NCI-H524 (cell line): Measurements from ENCODE around the gene AUH.
"Not testable (repeated sequence)": the region's sequence is repeated elsewhere in the genome, so short reads cannot be mapped to it uniquely, and the experiment has no call there.

Experiments used
- DNase-seq, 2 experiments: peaks; one replicate each; lab custom pipeline; 2025; lab: John Stamatoyannopoulos, UW

AUH gene, protein sequence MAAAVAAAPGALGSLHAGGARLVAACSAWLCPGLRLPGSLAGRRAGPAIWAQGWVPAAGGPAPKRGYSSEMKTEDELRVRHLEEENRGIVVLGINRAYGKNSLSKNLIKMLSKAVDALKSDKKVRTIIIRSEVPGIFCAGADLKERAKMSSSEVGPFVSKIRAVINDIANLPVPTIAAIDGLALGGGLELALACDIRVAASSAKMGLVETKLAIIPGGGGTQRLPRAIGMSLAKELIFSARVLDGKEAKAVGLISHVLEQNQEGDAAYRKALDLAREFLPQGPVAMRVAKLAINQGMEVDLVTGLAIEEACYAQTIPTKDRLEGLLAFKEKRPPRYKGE

DNA sequence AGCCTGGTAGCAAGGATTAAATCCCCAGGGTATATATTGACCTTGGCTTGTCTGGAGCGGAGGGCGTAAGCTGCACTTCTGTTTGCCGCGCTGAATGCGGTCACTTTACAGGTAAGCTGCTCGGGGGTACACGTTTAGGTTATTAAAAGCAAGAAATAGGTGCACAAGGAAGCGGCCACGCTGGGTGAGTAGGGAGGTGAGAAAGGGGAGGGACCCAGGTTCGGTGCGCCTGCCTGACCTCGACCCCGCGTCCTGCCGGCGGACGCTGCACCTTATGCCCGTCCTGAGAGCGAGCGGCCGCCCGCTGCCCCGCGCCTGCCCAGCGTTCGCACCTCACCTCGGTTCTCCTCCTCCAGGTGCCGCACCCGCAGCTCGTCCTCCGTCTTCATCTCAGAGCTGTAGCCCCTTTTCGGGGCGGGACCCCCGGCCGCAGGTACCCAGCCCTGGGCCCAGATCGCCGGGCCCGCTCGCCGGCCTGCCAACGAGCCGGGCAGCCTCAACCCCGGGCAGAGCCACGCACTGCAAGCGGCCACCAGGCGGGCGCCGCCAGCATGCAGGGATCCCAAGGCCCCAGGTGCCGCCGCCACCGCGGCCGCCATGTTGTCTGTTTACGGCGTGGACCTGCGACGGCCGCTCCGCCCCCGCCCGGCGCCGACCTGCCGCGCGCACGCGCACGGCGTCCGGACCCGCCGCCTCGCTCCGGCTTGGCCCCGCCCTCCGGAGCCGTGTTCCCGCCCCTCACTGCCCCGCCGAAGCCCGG lies at the start of gene AUH:
TSS of gene AUH (minus strand) at position 628 of the 760 bp plus-strand sequence. CDS start at position 599, 29 bp downstream.
- DNase-seq: peak; percentile 73 to 80

DNA sequence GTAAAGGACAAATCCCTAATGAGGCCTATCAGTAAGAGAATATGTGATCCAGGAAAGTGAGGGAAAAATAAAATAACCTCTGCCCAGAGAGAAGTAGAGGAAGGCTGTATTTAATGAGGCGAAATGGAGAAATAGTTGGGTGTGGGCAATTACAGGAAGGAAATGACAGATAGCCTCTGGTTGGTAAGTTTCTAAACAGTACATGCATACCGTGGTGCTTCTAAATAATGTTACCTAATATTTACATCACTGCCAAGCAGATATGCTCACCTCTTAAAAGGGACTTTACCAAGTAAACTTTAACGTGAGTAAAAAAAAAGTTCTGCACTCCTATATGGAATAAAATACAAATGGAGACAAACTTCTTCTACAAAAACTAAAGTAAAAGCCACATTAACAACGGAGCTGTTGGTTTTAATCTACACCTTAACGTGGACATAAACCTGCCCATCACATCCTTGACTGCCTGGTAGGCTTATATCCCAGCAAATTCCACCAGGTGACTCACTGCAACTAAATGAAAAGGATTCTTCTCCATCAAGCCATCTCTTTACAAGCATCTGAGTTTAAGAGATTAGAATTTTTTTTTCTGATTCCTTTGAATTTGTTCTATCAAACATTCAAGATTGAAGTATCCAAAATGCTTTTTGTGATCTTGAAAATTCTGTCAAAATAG lies 49.5 kb upstream of the AUH start:
- no peak for DNase-seq

DNA sequence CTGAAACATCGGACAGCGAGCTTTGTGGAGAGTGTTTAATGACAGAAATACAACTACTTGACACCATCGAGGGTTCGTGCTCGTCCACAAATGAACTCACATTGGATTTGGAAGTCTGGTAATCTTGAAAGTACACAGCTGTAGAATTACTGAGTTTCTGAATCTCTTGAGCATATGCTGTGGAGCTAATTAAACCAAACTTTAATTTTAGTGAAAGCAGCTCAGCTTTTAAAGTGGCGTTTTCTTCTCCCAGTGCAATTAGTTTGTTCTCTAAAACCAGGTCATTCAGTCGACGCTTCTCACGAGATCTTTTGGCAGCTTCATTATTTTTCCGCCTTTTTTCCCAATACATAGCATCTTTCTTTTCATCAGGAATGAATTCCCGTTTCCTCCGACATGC lies 48.4 kb upstream of the AUH start:
- peak in 1 of 2 experiments; percentile 47 for DNase-seq

DNA sequence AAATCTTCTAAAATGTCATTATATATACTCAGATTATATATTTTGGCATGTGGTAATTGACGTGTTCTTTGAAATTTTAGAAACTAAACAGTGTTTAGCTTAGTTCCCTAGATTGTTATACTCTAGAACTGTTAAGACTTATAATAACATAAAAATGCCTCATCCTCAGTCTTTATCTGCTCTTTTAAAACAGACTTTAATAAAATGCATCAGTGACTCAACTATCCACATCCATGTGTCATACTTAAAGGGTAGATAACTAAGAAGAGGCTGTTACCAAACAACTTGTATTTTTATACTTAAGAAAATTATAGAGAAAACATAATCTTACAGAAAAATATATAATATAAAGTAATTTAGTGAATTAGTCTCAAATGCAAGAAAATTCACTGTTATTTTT lies 46.8 kb upstream of the AUH start:
- no peak for DNase-seq

DNA sequence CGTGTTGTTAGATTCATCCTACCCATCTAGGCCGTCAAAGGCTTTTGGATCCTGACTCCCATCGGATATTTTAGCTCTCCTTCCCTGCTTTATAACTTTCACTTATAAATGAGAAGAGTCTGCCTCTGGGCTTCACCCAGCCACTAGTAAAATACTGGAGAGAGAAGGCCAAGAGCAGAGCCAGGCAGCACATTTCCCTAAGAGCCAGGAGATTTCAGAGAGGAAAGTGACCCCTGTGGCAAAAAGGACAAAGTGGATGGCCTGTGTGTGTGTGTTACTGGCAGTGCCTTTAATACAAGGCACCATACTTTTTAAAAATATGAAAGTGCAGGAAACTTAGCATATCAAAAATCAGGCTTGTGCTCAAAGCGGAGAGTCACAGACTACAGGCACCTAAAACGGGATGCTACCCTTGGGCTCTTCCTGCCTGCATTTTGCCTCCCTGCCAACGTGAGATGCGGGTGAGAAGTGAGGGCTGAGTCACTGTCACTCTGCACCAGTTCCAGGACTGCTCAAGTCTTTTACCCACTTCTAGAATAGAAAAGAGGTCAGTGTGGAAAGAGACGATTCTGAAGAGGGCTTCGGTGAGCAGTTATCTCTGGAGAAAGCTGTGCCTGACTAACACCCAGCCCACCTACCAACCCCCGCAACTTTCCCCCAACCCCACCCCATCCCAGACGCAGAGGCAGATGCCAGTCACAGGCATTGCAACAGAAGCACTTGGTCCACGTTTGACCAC lies 46.0 kb upstream of the AUH start:
- no peak for DNase-seq

DNA sequence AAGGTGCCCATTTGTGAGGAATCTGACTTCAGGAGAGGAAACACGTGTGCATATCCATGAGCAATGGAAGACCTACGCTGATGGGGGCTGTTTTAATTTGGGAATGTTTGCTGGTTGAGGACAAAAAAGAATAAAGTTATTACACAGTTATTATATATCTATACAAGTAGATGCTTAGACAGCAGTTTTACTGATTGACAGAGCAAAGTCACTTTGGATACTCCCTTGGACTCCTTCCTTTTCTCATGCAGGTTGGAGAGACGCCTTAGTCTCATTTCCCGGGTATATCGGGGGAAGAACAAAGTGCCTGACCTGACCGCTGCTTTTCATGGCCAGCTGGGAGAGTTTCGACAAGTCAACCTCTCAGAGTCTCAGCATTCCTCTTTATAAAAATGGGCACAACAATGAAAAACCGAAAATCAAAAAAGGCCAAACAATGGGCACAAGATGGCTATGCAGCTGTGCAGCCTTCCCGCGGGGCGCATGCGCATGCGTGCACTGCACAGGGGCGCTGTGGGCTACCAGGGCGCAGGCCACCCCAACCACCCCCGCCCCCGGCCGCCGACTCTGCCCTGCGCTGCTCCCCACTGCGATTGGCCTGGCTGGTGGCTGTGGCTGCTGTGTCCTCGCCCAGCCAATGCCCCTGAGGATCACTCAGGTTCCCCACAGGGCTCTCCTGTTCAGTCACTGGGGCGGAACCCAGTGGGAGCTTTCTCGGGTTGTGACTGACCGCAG lies 43.8 kb upstream of the AUH start:
- DNase-seq: no peak

DNA sequence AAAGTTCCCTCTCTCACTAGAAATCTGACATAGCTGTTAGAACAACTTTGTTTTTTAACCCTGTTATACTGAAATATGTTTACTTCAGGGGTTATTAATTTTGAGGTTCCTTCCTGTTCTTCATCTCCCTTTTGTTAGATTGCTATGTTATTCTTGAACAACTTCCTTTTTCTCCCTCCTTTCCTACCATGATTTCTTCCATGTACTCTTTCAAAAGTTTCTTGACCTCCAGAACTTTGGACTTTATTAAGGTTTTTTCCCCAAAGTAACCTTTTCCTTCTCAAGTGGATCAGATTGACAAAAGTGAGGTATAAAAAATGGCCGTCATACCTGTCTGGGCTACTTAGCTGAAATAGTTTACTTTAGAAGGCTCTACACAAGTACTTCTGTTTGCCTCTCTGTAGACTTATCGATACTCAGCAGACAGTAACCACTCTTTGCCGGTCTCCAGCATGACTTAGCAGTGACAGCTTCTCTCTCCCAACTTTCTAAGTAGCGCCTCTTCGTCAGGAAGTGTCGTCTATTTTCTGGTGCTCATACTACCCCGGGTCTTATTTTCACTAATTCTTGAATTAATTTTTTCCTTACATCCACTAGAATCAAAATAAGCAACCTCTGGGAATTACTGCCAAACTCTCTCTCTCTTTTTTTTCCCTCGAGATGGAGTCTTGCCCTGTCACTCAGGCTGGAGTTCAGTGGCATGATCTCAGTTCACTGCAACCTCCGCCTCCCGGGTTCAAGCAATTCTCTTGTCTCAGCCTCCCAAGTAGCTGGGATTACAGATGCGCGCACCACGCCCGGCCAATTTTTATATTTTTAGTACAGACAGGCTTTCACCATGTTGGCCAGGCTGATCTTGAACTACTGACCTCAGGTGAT lies 42.2 kb upstream of the AUH start:
- DNase-seq: no peak

DNA sequence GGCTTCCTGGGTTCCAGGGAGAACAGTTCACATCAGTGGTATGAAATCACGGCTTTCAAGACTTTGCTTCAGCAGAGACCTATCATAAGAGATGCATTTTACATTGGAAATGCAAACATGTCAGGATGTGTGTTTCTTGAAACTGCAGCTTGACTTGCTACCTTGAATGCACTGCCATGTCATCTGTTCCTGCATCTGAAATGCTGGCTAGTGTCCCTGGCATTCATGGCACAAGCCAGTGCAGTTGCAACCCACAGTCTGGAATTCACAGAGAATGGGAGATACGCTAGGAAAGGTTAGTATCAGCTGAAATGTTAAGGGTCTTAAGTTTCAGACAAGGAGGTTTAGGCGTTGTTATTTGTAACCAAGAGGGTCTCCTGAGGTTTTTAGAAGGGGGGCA lies 37.2 kb upstream of the AUH start:
- no peak for DNase-seq

DNA sequence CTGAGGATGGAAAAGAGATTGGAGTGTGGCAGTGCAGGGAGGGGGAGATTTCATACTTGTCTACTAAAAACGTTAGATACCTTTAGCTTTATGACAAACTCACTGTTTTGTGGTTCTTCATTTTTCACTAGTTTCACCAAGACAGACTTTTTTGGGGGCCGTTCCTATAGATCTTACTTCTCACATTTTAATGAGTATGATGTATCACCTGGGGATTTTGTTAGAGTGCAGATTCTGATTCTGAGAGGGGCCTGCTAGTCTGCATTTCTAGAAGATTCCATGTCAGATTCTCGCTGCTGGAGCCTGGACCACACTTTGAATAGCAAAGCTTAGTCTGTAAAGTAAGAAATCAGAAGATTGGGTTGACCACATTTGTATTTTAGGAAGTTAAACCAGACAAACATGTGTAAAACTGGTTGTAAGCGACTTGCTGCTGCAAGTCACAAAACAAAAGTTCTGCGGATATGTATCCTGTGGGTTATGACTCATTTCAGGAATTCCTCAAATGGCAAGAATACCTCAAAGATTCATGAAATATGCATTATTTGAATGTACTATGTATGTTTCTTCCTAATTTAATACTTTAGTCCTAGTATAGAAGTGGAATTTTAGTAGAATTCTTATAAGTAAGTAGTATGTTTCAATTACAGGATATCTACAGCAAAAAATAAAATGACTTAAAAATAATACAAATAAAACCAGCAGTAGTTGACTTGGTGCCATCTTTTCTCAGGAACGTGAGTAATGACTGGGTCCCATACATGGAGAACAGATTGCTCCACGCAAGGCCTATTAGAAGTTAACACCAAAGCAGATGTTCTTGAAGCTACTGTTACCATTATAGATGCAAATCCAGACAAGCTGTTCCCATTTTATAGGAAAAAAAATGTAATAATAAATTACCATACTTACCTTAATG lies 34.1 kb upstream of the AUH start:
- peak; percentile 92 to 99 for DNase-seq

DNA sequence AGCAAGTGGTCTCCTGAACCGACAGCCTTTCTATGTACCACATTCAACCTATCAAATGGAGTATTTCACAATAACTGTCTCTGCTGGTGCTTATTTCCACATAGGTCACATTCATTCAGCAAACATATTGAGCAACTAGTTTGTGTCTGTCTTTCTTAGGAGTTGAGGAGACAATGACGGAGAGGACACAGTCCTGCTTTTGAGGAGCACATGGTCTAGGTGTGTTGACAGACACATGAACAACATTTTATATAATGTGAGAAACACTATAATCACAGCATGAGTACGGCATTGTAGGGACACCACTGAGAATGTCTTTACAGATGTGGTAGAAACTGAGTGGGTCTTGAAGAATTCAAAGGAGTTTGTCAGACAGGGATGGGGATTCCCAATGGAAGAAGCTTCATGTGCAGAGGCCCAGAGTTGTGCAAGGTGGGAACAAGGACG lies 33.4 kb upstream of the AUH start:
- DNase-seq: no peak

DNA sequence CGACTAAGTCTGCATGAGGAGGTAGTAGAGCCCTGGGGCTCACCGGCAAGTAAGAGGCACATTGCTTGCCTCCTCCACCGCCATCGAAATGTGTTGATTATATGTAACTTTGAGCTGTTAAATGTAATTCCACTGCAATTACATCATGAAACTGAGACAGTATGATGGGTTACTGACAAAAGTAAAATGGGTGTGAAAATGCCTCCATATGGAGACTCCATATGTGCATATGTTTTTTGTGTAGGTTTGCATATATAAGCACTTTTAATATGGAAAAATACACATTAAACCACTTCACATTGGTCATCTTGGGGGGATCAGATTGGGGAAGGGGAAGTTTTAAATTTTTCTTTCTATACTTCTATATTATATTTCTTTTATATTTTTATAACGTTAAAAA lies 32.1 kb upstream of the AUH start:
- peak in 1 of 2 experiments; percentile 28 for DNase-seq

DNA sequence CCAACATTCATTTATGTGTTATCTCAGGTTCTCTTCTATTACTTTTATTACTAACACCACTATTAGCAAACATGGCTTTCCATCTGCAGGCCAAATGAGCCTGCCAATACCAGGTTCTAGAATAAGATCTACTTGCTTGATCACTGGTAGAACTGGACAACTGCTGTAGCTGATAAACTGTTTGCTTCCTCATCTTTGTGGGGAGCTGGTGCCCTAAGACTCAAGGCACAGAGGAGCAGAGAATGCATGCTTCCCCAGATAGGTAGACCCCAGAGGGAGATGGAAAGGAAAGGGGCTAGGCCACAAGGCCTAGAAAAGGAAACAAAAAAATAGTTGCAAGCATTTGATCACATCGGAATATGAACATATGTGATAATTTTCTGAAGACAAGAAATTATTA lies 30.7 kb upstream of the AUH start:
- DNase-seq: no peak

DNA sequence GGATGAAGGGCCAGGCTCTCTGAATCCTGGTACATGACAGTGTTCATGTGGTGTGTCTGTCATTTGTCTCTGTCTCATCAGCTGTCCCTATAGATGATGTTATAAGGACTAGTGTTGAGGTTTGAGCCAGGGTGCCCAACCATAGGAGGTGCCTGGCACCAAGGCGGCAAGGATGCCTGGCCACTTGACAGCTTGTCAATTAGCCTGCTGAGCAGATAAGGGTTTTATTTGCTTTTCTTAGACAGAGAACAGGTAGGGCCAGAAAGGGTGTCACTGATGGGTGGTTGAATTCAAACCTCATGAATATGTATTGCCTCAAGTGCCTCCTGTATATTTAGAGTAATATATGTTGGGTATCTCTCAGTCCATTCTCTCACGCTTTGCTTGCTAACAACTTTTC lies 30.1 kb upstream of the AUH start:
- DNase-seq: no peak

DNA sequence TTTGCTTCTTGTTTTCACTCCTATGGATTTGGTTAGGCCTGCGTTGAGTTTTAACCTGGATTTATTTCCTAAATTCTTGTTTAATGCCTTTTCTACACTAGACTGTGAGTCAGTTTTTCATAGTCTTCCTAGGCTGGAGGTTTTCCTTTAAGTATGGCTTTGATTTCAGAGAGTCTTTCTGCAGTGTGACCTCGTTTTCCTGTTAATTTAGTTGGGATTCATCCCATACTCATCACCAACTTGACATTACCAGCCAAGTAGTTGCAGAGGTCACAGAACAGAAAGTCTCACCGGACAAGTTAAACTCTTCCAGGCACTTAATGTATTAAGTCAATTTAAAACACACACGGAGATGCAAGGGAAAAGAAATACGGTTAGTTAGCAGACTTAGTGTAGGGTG lies 29.7 kb upstream of the AUH start:
- no peak for DNase-seq

DNA sequence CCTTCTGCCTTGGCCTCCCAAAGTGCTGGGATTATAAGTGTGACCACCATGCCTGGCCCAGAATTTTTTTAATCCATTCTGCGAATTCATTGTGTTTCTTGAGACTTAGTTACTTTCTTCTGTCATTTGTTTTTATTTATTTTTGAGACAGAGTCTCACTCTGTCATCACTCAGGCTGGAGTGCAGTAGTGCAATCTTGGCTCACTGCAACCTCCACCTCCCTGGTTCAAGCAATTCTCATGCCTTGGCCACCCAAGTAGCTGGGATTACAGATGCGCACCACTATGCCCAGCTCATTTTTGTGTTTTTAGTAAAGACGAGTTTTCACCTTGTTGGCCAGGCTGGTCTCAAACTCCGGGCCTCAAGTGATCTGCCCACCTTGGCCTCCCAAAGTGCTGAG lies 28.0 kb upstream of the AUH start:
- not testable (repeated sequence) for DNase-seq

DNA sequence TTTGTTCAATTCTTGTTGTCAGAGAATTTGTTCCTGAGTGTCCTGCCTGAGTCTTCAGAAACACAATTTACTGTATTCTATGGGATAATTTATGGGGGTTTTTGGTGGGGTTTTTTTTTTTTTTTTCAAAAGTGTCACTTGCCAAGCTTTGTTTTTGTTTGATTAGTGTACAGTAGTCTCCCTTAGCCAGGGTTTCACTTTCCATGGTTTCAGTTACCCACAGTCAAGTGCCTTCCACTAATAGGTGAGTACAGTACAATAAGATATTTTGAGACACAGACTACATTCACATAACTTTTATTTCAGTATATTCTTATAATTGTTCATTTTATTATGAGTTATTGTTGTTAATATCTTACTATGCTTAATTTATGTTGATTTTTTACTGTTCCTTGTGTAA lies 25.0 kb upstream of the AUH start:
- no peak for DNase-seq

DNA sequence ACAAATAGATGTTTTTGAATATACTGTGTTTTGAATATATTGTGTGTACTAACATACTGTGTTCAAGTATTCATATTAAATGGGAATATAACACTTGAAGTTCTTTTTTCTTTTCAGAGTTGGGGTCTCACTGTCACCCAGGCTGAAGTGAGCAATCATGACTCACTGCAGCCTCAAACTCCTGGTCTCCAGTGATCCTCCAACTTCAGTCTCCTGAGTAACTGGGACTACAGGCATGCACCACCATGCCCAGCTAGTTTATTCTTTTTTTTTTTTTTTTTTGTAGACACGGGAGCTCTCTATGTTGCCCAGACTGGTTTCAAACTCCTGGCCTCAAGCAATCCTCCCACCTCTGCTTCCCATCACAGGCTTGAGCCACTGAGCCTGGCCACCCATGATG lies 23.2 kb upstream of the AUH start:
- no peak for DNase-seq

DNA sequence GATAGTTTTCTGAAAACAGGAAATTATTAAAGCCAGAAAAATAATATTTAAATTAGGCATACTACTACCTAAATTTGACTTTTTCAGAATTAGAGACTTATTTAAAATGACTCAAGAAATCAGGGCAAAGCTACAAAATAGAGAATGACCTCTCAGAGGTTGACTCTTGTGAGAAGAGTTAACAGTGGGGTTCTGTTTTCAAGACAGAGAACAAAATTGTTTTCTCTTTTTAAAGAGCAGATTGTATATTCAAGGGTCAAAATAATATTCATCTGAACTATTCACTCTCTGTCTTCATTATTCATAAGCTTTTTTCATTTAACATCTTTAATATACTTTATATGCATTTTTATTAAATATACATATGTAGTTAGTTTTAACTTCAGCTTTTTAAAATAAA lies 21.9 kb upstream of the AUH start:
- DNase-seq: no peak

DNA sequence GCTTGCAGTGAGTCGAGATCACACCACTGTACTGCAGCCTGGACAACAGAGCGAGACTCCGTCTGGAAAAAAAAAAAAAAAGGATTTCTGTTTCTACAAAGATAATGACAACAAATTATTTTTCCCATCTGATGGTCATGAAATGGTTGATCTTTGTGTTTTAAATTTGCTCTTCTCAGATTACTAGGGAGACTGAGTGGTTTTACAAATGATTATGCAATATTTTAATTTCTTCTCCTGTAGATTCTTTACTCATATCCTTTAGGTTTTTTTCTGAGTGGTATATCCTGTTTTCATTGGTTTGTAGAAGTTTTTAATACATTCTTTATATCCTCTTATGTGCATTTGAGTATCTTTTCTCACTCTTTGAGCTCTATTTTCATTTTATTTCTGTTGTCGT lies 20.6 kb upstream of the AUH start:
- DNase-seq: no peak
